K562 (cell line): ENCODE measurements around the gene CYP4F12. TPM values are rescaled to one million over a fixed set of nuclear protein-coding genes. Genes with fewer than 3 reads are reported as not detected.

Source experiments
- CREBBP ChIP-seq: IDR thresholded peaks from one replicate; pipeline ENCODE4 v1.6.1; 2012; ENCODE audit warnings: low read depth, mild to moderate bottlenecking, control low read depth, inconsistent platforms, low read length
- EWSR1 ChIP-seq: fragments of 450-650 bp; IDR thresholded peaks from 2 replicates; pipeline ENCODE4 v1.6.1; 2018; ENCODE audit warnings: borderline replicate concordance, mild to moderate bottlenecking, low read depth, moderate library complexity; ENCODE audit not compliant: partially characterized antibody
- FUS ChIP-seq: fragments of 200-400 bp; formaldehyde crosslinking; optimal IDR thresholded peaks from 2 replicates; pipeline ENCODE3; 2017; ENCODE audit warnings: low read depth, low read length
- RBM17 ChIP-seq: fragments of 200-400 bp; formaldehyde crosslinking; IDR thresholded peaks from 2 replicates; pipeline ENCODE4 v1.6.1; 2017; ENCODE audit warnings: low read depth, mild to moderate bottlenecking, low read length, borderline replicate concordance
- UBTF ChIP-seq, 2 experiments: IDR thresholded peaks; 2 replicates each; pipeline ENCODE4 v1.6.1; 2012; ENCODE audit warnings: improper control_type of control experiment in 2 of 2, low read depth in 2 of 2, low read length in 2 of 2, borderline replicate concordance in 1 of 2
- ZNF175 ChIP-seq: fragments of 200-800 bp; sonication (Bioruptor generic); IDR thresholded peaks from 2 replicates; pipeline ENCODE4 v1.6.1; 2016; ENCODE audit warnings: low read depth, mild to moderate bottlenecking, missing genetic modification characterization, missing compliant biosample characterization
- ZNF212 ChIP-seq: fragments of 450-650 bp; formaldehyde crosslinking; IDR thresholded peaks from 2 replicates; pipeline ENCODE4 v1.4.0; 2020; ENCODE audit warnings: mild to moderate bottlenecking
- polyA plus RNA-seq, 8 experiments: library from polyadenylated mRNA; depleted of rRNA in 4 of 8; stranded (reverse) in 5 of 8; unstranded in 3 of 8; fragments of >200 nt; fragmentation: Nextera tagmentation in 2 of 8; fragmentation: Illumina TruSeq in 1 of 8; extraction: Ambion mirVana in 2 of 8; extraction: Trizol in 1 of 8; gene quantifications; 2 replicates each; pipeline versions ENCODE4 v1.2.1 to v1.2.3, GENCODE V29; 2011 to 2014; ENCODE audit warnings: inconsistent platforms in 1 of 8, missing spikeins in 1 of 8
- total RNA-seq, 7 experiments: library from RNA; depleted of rRNA in 6 of 7; stranded (reverse); fragments of >200 nt in 6 of 7; fragmentation: Illumina TruSeq in 2 of 7; extraction: Trizol in 2 of 7; gene quantifications; 2 replicates each; pipeline versions ENCODE4 v1.2.1 to v1.2.3, GENCODE V29; 2011 to 2021; ENCODE audit warnings: low replicate concordance in 1 of 7

The CYP4F12 gene
- total and polyA plus RNA-seq, 9 of the 15 experiments (the other 6 are each of a cell fraction or from before 2014, with no cell fraction given): not detected

DNA sequence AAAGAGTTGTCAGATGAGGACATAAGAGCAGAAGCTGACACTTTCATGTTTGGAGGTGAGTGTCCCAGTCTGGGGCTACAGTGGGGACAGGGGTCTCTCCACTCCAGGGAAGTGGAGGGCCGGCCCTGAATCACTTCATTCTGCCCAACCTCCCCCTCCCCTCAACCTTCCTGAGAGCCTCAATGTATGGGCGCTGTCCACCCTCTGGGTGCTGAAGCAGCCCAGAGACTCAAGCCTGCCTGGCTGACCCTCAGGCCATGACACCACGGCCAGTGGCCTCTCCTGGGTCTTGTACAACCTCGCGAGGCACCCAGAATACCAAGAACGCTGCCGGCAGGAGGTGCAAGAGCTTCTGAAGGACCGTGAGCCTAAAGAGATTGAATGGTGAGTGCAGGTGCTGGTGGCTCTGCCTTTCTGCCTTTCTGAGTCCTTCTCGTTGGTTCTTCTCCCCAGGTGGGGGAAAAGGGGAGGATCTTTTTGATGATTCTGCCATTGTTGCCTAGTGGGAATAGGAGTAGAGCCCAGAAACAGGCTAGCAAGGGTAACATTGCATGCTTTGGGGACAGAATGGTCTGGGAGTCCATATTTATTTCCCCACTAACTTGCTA, 49.1 kb upstream of the CYP4F12 start (continued):
- TF ChIP-seq RBM17 (no peak), UBTF (IDR thresholded peaks at IDR 0.05; ENCODE audit: borderline replicate concordance in 1 of 2, low read depth in 2 of 2, low read length in 2 of 2) (no peak), FUS (no peak), CREBBP (no peak), ZNF212 (CRISPR knock-in tag) (no peak), EWSR1 (no peak), ZNF175 (CRISPR knock-in tag) (no peak)
- TF ChIP-seq, all 486 proteins: peak for 18
